Mesothelial cell of epicardium (in vitro differentiated cells): ENCODE results near the gene PALD1. TPM values are rescaled to one million over a fixed set of nuclear protein-coding genes. Genes with fewer than 3 reads are reported as not detected.

ENCODE experiments used
- DNase-seq, 2 experiments: peaks; one replicate each; pipeline ENCODE4 v3.0.0; 2021; ENCODE audit warnings: low spot score in 2 of 2; ENCODE audit not compliant: unreplicated experiment in 2 of 2
- H3K27ac Mint-ChIP-seq: 2 replicates; pipeline ENCODE4 v1.8.0; 2021; ENCODE audit warnings: mixed read lengths
- H3K27me3 Mint-ChIP-seq: 2 replicates; pipeline ENCODE4 v1.8.0; 2021; ENCODE audit warnings: low read depth, mixed read lengths
- H3K36me3 Mint-ChIP-seq: 2 replicates; pipeline ENCODE4 v1.8.0; 2021; ENCODE audit warnings: mixed read lengths
- H3K4me1 Mint-ChIP-seq: 2 replicates; pipeline ENCODE4 v1.8.0; 2021; ENCODE audit warnings: mixed read lengths
- H3K4me3 Mint-ChIP-seq: 2 replicates; pipeline ENCODE4 v1.8.0; 2021; ENCODE audit warnings: mild to moderate bottlenecking, moderate library complexity, mixed read lengths
- H3K9me3 Mint-ChIP-seq: 2 replicates; pipeline ENCODE4 v1.8.0; 2021; ENCODE audit warnings: mixed read lengths
- total RNA-seq: library from RNA; stranded (reverse); gene quantifications from 3 replicates; pipeline ENCODE4 v1.2.1, GENCODE V29; 2021
- TF ChIP-seq, protein P1 (sequence below): fragments of 200-600 bp; sonication (generic); IDR thresholded peaks from one replicate; pipeline ENCODE4 v1.5.0; 2021; ENCODE audit warnings: antibody characterized with exemption; ENCODE audit not compliant: unreplicated experiment

The PALD1 gene
- total RNA-seq, 1 donor from 2014 or later, result 4.9 TPM

DNA sequence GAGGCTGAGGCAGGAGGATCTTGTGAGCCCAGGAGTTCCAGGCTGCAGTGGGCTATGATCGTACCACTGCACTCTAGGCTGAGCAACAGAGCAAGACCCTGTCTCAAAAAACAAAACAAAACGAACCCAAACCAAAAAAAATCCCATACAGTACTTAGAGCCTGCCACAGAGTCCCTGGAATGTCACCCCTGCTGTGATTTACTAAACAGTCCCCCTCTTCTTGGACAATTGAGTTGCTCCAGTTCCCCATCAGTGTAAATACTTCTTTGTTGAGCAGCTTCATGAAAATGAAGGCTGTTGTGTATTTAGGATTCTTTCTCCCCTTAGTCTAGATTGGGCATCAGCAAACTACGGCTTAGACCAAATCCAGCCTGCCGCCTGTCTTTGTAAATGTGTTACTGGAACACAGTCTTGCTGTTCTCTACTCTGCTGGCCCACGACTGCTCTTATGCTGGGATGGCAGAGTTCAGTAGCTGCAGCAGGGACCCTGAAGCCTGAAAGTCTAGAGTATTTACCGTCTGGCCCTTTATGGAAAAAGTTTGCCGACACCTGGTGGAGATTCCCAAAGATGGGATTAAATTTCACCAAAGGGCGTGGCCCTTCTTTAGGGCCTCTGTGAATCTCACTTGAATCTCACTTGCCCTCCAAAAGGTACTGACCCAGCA is 57.8 kb downstream of the PALD1 start:
- H3K36me3 Mint-ChIP-seq, result no peaks in the 10 kb centered on the region
- H3K9me3 Mint-ChIP-seq, result no peaks in the 10 kb centered on the region
- H3K27me3 Mint-ChIP-seq, result peaks cover 6% of the 10 kb centered on the region
- TF ChIP-seq, protein P1, sequence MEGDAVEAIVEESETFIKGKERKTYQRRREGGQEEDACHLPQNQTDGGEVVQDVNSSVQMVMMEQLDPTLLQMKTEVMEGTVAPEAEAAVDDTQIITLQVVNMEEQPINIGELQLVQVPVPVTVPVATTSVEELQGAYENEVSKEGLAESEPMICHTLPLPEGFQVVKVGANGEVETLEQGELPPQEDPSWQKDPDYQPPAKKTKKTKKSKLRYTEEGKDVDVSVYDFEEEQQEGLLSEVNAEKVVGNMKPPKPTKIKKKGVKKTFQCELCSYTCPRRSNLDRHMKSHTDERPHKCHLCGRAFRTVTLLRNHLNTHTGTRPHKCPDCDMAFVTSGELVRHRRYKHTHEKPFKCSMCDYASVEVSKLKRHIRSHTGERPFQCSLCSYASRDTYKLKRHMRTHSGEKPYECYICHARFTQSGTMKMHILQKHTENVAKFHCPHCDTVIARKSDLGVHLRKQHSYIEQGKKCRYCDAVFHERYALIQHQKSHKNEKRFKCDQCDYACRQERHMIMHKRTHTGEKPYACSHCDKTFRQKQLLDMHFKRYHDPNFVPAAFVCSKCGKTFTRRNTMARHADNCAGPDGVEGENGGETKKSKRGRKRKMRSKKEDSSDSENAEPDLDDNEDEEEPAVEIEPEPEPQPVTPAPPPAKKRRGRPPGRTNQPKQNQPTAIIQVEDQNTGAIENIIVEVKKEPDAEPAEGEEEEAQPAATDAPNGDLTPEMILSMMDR, result no peak
- DNase-seq, result no peak
- H3K4me3 Mint-ChIP-seq, result no peak overlapping the region
- no peaks in the 10 kb centered on the region for H3K4me1 Mint-ChIP-seq
- H3K27ac Mint-ChIP-seq, result no peak overlapping the region

DNA sequence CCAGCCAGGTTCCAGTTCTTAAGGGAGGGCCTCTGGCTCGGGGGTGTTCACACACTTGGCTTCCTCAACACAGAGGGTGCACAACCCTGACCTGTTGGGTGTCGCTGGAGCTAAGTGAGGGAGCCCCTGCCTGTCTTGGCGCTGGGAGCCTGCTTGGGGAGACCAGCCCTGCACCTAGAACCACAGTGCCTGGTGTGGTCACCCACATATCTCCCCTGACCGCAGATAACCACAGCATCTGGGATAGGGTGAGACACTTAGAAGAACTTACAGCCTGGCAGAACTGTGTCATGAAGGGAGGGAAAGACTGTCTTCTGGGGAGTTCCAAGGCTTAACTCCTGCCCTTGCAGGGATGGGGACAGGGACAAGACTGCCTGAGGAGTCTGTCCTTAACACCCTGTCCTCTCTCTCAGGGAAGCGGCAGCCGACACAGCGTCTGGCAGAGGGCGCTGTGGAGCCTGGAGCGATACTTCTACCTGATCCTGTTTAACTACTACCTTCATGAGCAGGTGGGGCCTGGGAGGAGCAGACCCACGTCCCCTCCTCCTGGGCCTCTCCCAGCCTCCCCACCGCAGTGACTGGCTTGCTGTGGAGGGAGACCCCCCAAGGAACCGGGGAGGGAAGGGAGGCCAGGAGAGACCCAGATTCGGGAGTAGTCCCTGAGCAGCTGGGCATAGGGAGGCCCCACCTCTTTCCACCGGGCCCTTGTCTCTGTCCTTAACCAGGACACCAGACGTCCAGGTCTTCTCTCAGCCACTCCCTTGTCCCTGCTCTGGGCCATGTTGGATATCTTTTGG is 59.0 kb downstream of the PALD1 start:
- no peaks in the 10 kb centered on the region for H3K36me3 Mint-ChIP-seq
- DNase-seq, result no peak
- no peak overlapping the region for H3K27ac Mint-ChIP-seq
- no peaks in the 10 kb centered on the region for H3K4me1 Mint-ChIP-seq
- H3K27me3 Mint-ChIP-seq, result peaks cover 6% of the 10 kb centered on the region
- H3K4me3 Mint-ChIP-seq, result no peak overlapping the region
- TF ChIP-seq, protein P1, result no peak
- H3K9me3 Mint-ChIP-seq, result no peaks in the 10 kb centered on the region

DNA sequence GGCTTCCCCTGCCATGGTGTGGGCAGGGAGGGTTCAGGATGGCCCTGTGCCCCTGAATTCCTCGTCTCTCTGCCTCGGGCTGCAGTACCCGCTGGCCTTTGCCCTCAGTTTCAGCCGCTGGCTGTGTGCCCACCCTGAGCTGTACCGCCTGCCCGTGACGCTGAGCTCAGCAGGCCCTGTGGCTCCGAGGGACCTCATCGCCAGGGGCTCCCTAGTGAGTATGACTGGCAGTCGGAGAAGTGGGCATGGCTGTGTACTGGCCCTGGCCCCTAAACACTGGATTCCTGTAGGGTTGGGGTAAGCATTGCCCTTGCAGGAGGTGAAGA is 59.6 kb downstream of the PALD1 start:
- no peak overlapping the region for H3K4me3 Mint-ChIP-seq
- H3K4me1 Mint-ChIP-seq, result no peaks in the 10 kb centered on the region
- H3K27ac Mint-ChIP-seq, result no peak overlapping the region
- TF ChIP-seq, protein P1, result no peak
- DNase-seq, result no peak
- H3K27me3 Mint-ChIP-seq, result peaks cover 6% of the 10 kb centered on the region
- H3K9me3 Mint-ChIP-seq, result no peaks in the 10 kb centered on the region
- no peaks in the 10 kb centered on the region for H3K36me3 Mint-ChIP-seq

DNA sequence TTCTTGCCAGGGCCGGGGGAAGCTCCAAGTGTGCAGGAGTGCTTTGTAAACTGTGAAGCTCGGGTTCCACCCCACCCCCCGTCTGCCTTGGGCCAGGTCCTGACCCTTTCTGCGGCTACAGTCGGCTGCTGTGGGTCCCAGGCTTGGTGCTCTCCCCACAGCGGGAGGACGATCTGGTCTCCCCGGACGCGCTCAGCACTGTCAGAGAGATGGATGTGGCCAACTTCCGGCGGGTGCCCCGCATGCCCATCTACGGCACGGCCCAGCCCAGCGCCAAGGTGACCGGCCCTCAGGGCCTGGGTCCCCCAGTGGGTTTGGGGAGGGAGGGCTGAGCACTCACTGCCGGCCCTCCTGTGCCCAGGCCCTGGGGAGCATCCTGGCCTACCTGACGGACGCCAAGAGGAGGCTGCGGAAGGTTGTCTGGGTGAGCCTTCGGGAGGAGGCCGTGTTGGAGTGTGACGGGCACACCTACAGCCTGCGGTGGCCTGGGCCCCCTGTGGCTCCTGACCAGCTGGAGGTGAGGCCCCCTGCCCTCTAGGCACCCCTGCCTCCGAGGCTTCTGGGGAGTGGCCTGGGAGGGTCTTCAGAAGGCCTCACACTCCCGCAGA is 60.3 kb downstream of the PALD1 start:
- Mint-ChIP-seq H3K9me3 (no peaks in the 10 kb centered on the region), H3K36me3 (no peaks in the 10 kb centered on the region), H3K27me3 (peaks cover 6% of the 10 kb centered on the region), H3K4me1 (no peaks in the 10 kb centered on the region), H3K4me3 (no peak overlapping the region), H3K27ac (no peak overlapping the region)
- DNase-seq, result no peak
- TF ChIP-seq, protein P1, result no peak

DNA sequence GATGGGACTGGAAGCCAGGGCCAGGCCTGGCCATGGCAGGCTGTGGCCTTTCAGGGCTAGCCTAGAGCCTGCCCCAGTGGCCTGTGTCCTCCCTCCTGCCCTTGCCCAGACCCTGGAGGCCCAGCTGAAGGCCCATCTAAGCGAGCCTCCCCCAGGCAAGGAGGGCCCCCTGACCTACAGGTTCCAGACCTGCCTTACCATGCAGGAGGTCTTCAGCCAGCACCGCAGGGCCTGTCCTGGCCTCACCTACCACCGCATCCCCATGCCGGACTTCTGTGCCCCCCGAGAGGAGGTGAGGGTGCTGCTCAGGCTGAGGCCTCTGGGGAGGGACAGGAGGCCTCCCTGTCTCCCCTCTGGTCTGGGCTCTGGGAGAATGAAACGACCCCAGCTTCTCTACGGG is 60.9 kb downstream of the PALD1 start:
- TF ChIP-seq, protein P1, result no peak
- no peaks in the 10 kb centered on the region for H3K36me3 Mint-ChIP-seq
- H3K4me1 Mint-ChIP-seq, result no peaks in the 10 kb centered on the region
- H3K4me3 Mint-ChIP-seq, result no peak overlapping the region
- no peak overlapping the region for H3K27ac Mint-ChIP-seq
- DNase-seq, result no peak
- H3K27me3 Mint-ChIP-seq, result peaks cover 6% of the 10 kb centered on the region
- no peaks in the 10 kb centered on the region for H3K9me3 Mint-ChIP-seq
